HEK293 (cell line): Measurements from ENCODE around the gene GBF1.

ENCODE experiments used
- CTCF ChIA-PET: fragments of 350-600 bp; formaldehyde crosslinking; extraction: SDS; loops from one replicate; lab custom pipeline; 2021; ENCODE audit warnings: antibody characterized with exemption; lab: Yijun Ruan, JAX
- POLR2A ChIA-PET: fragments of 300-600 bp; formaldehyde crosslinking; extraction: SDS; loops from one replicate; lab custom pipeline; 2020; ENCODE audit warnings: antibody characterized with exemption, inconsistent platforms; lab: Yijun Ruan, JAX
- H3K27ac ChIP-seq: fragments of 200-500 bp; sonication (Bioruptor generic); 2 replicates; pipeline ENCODE4 v1.5.1; 2014; ENCODE audit warnings: low read depth, low read length, control low read depth, inconsistent platforms; ENCODE audit errors: extremely low read depth
- H3K36me3 ChIP-seq, 2 experiments: fragments of 200-500 bp in 1 of 2; sonication (Bioruptor generic) in 1 of 2; 1 replicate in 1 of 2; 2 replicates in 1 of 2; pipeline ENCODE4 v1.5.1; 2014 to 2017; ENCODE audit warnings: inconsistent platforms in 2 of 2, low read length in 2 of 2; ENCODE audit not compliant: control insufficient read depth in 2 of 2, insufficient read depth in 1 of 2
- H3K4me1 ChIP-seq: fragments of 200-500 bp; sonication (Bioruptor generic); 2 replicates; pipeline ENCODE4 v1.5.1; 2014; ENCODE audit warnings: mild to moderate bottlenecking, low read length, inconsistent platforms; ENCODE audit not compliant: control insufficient read depth, insufficient read depth
- H3K4me3 ChIP-seq: 2 replicates; pipeline ENCODE4 v1.5.1; 2011; ENCODE audit warnings: low read depth, mild to moderate bottlenecking, control low read depth, low read length, moderate library complexity
- H3K9me3 ChIP-seq: fragments of 200-500 bp; sonication (Bioruptor generic); 2 replicates; pipeline ENCODE4 v1.5.1; 2014; ENCODE audit warnings: low read depth, low read length, inconsistent platforms; ENCODE audit not compliant: control insufficient read depth, insufficient read depth
- CTCF ChIP-seq: fragments of 450-650 bp; formaldehyde crosslinking; IDR thresholded peaks from 2 replicates; pipeline ENCODE4 v1.5.1; 2016; ENCODE audit warnings: missing biosample characterization, missing genetic modification characterization
- GLIS2 ChIP-seq: fragments of 450-650 bp; formaldehyde crosslinking; IDR thresholded peaks from 2 replicates; pipeline ENCODE4 v1.5.1; 2016; ENCODE audit warnings: missing biosample characterization, missing genetic modification characterization
- IKZF3 ChIP-seq: fragments of 450-650 bp; IDR thresholded peaks from 2 replicates; pipeline ENCODE4 v1.5.0; 2018; ENCODE audit warnings: missing biosample characterization, mild to moderate bottlenecking, missing genetic modification characterization, moderate library complexity
- PRDM10 ChIP-seq: fragments of 450-650 bp; formaldehyde crosslinking; IDR thresholded peaks from 2 replicates; pipeline ENCODE4 v1.5.1; 2016; ENCODE audit warnings: missing biosample characterization, missing genetic modification characterization
- YY2 ChIP-seq: fragments of 450-650 bp; formaldehyde crosslinking; IDR thresholded peaks from 2 replicates; pipeline ENCODE4 v1.5.1; 2016; ENCODE audit warnings: missing biosample characterization, missing genetic modification characterization
- ZBTB17 ChIP-seq: fragments of 450-650 bp; formaldehyde crosslinking; IDR thresholded peaks from 2 replicates; pipeline ENCODE4 v1.5.1; 2016; ENCODE audit warnings: missing biosample characterization, missing genetic modification characterization
- ZBTB7A ChIP-seq: fragments of 450-650 bp; formaldehyde crosslinking; IDR thresholded peaks from 2 replicates; pipeline ENCODE4 v1.5.1; 2016; ENCODE audit warnings: low read depth, missing biosample characterization, missing genetic modification characterization
- ZIC2 ChIP-seq: fragments of 450-650 bp; formaldehyde crosslinking; IDR thresholded peaks from 2 replicates; pipeline ENCODE4 v1.5.1; 2016; ENCODE audit warnings: missing biosample characterization, missing genetic modification characterization
- ZNF654 ChIP-seq: fragments of 450-650 bp; formaldehyde crosslinking; IDR thresholded peaks from 2 replicates; pipeline ENCODE4 v1.5.1; 2016; ENCODE audit warnings: low read depth, missing biosample characterization, missing genetic modification characterization
- ZNF660 ChIP-seq: fragments of 450-650 bp; IDR thresholded peaks from 2 replicates; pipeline ENCODE4 v1.5.1; 2018; ENCODE audit warnings: missing biosample characterization, mild to moderate bottlenecking, missing genetic modification characterization
- ZNF701 ChIP-seq: fragments of 450-650 bp; formaldehyde crosslinking; IDR thresholded peaks from 2 replicates; pipeline ENCODE4 v1.5.1; 2016; ENCODE audit warnings: missing biosample characterization, missing genetic modification characterization
- ZXDB ChIP-seq: fragments of 450-650 bp; formaldehyde crosslinking; IDR thresholded peaks from 2 replicates; pipeline ENCODE4 v1.5.1; 2016; ENCODE audit warnings: missing biosample characterization, missing genetic modification characterization

The GBF1 gene

GRCh38 chr10:102347236-102347828 lies 102.0 kb downstream of the GBF1 start:
- ChIA-PET POLR2A (interaction anchor here (0.6 to 1.5 kb wide), 3 partner anchors 102 to 117 kb away, joined by 3 to 7 read pairs (median 4); partner anchors contain the start of gene GBF1), CTCF (interaction anchor here (0.5 to 21.4 kb wide), 19 partner anchors 8 to 778 kb away, joined by 3 to 531 read pairs (median 4); partner anchors contain the start of genes ELOVL3, GBF1 and PITX3)
- H3K36me3 ChIP-seq: peaks cover 24 to 52% of the 10 kb centered on the region in 2 experiments
- H3K4me3 ChIP-seq: no peak overlapping the region
- no peaks in the 10 kb centered on the region for H3K9me3 ChIP-seq
- no peak overlapping the region for H3K27ac ChIP-seq
- TF ChIP-seq ZXDB (tag by site-specific recombination) (no peak), ZIC2 (no peak), CTCF (peak; percentile 89), ZNF654 (peak; percentile 77)
- H3K4me1 ChIP-seq: 0 out of 2 replicates have a peak, but pooled peaks cover 1% of the 10 kb centered on the region

GRCh38 chr10:102352066-102352715 lies 106.9 kb downstream of the GBF1 start:
- no peak overlapping the region for H3K4me3 ChIP-seq
- TF ChIP-seq PRDM10 (tag by site-specific recombination): peak; percentile 28; the same call in 1 of the 2 replicates
- TF ChIP-seq ZBTB7A (tag by site-specific recombination): 0 out of 2 replicates have a peak, but pooled peaks have one; percentile 48
- TF ChIP-seq IKZF3 (tag by site-specific recombination): 0 out of 2 replicates have a peak, but pooled peaks have one; percentile 20
- no peak for TF ChIP-seq ZNF701 (tag by site-specific recombination)
- 0 out of 2 replicates have a peak, but pooled peaks have one; percentile 20 for TF ChIP-seq ZNF660
- peak; percentile 80 for TF ChIP-seq ZNF654
- peak; percentile 81 for TF ChIP-seq ZBTB17 (tag by site-specific recombination)
- TF ChIP-seq YY2 (tag by site-specific recombination): no peak
- peak; percentile 61; the same call in 1 of the 2 replicates for TF ChIP-seq CTCF
- 0 out of 2 replicates have a peak, but pooled peaks have one; percentile 35 for TF ChIP-seq GLIS2 (tag by site-specific recombination)
- CTCF ChIA-PET: interaction anchor here (0.6 to 21.4 kb wide), 40 partner anchors 9 to 231 kb away, joined by 3 to 531 read pairs (median 4); partner anchors contain the start of genes ELOVL3 and PITX3
- POLR2A ChIA-PET: interaction anchor here (0.6 to 1.7 kb wide), 3 partner anchors 107 to 158 kb away, joined by 3 to 4 read pairs (median 4); partner anchors contain the start of gene GBF1
- no peaks in the 10 kb centered on the region for H3K9me3 ChIP-seq
- H3K27ac ChIP-seq: no peak overlapping the region
- no peaks in the 10 kb centered on the region for H3K4me1 ChIP-seq
- peaks cover 20 to 82% of the 10 kb centered on the region in 2 experiments for H3K36me3 ChIP-seq
